ENCODE data around the gene AURKB. TPM values are rescaled to one million over a fixed set of nuclear protein-coding genes. Genes with fewer than 3 reads are reported as not detected.

AURKB gene
- polyA plus RNA-seq, 1 donor from 2014 or later, result 0.84 TPM

- TF ChIP-seq SMC3 (conservative IDR thresholded peaks at IDR 0.05; ENCODE audit: poor library complexity) (no peak), RAD21 (conservative IDR thresholded peaks at IDR 0.05) (no peak), POLR2AphosphoS5 (IDR thresholded peaks at IDR 0.05) (no peak), CTCF (IDR thresholded peaks at IDR 0.05; ENCODE audit: poor library complexity, severe bottlenecking) (peak; percentile 28), MXI1 (conservative IDR thresholded peaks at IDR 0.05; ENCODE audit: poor library complexity, severe bottlenecking) (peak; percentile 58), REST (IDR thresholded peaks at IDR 0.05; ENCODE audit: borderline replicate concordance) (no peak), EZH2 (IDR thresholded peaks at IDR 0.05; ENCODE audit: borderline replicate concordance, insufficient read depth, low read length, poor library complexity, severe bottlenecking) (no peak), TAF1 (IDR thresholded peaks at IDR 0.05; ENCODE audit: low read depth) (no peak)
- Histone ChIP-seq H3K4me3 (ENCODE audit: low read length) (peak overlapping the region; percentile 99), H4K20me1 (ENCODE audit: insufficient read depth) (no peaks in the 10 kb centered on the region), H3K9me2 (ENCODE audit: insufficient read depth, low read length) (no peaks in the 10 kb centered on the region), H3F3A (ENCODE audit: insufficient read depth, low read length, poor library complexity, severe bottlenecking) (peaks cover 10% of the 10 kb centered on the region), H3K9me3 (ENCODE audit: low read length) (no peaks in the 10 kb centered on the region), H3K27ac (ENCODE audit: low read length) (peak overlapping the region; percentile 97), H3K9ac (ENCODE audit: low read length) (peak overlapping the region; percentile 83), H3K4me2 (ENCODE audit: low read length) (peak overlapping the region; percentile 86), H3K27me3 (ENCODE audit: insufficient read depth, low read depth, low read length) (no peaks in the 10 kb centered on the region), H3K36me3 (ENCODE audit: insufficient read depth, low read length) (peaks cover 11% of the 10 kb centered on the region), H3K79me2 (replicated peaks; ENCODE audit: insufficient read depth, low read length) (no peaks in the 10 kb centered on the region), H2AFZ (ENCODE audit: low read depth, low read length) (peak overlapping the region; percentile 79)
These were observed 13.2 kb upstream of the AURKB start for GRCh38 chr17:8223356-8224126.

GRCh38 chr17:8222630-8223355 lies 12.4 kb upstream of the AURKB start:
- Histone ChIP-seq H3K9ac (ENCODE audit: low read length) (peak overlapping the region; percentile 83), H3K9me3 (ENCODE audit: low read length) (no peaks in the 10 kb centered on the region), H3K4me2 (ENCODE audit: low read length) (peak overlapping the region; percentile 86), H4K20me1 (ENCODE audit: insufficient read depth) (no peaks in the 10 kb centered on the region), H3K27me3 (ENCODE audit: insufficient read depth, low read depth, low read length) (no peaks in the 10 kb centered on the region), H3F3A (ENCODE audit: insufficient read depth, low read length, poor library complexity, severe bottlenecking) (peaks cover 10% of the 10 kb centered on the region), H3K27ac (ENCODE audit: low read length) (peak overlapping the region; percentile 97), H2AFZ (ENCODE audit: low read depth, low read length) (peak overlapping the region; percentile 79), H3K36me3 (ENCODE audit: insufficient read depth, low read length) (peaks cover 6% of the 10 kb centered on the region), H3K4me3 (ENCODE audit: low read length) (peak overlapping the region; percentile 99), H3K9me2 (ENCODE audit: insufficient read depth, low read length) (no peaks in the 10 kb centered on the region), H3K79me2 (replicated peaks; ENCODE audit: insufficient read depth, low read length) (no peaks in the 10 kb centered on the region)
- TF ChIP-seq EP300 (conservative IDR thresholded peaks at IDR 0.05; ENCODE audit: poor library complexity, severe bottlenecking) (no peak), CTCF (IDR thresholded peaks at IDR 0.05; ENCODE audit: poor library complexity, severe bottlenecking) (peak; percentile 52), SMC3 (conservative IDR thresholded peaks at IDR 0.05; ENCODE audit: poor library complexity) (peak; percentile 16), RAD21 (conservative IDR thresholded peaks at IDR 0.05) (peak; percentile 32), MXI1 (conservative IDR thresholded peaks at IDR 0.05; ENCODE audit: poor library complexity, severe bottlenecking) (peak; percentile 77), POLR2AphosphoS5 (IDR thresholded peaks at IDR 0.05) (peak; percentile 83), EZH2 (IDR thresholded peaks at IDR 0.05; ENCODE audit: borderline replicate concordance, insufficient read depth, low read length, poor library complexity, severe bottlenecking) (no peak), REST (IDR thresholded peaks at IDR 0.05; ENCODE audit: borderline replicate concordance) (peak; percentile 55), TAF1 (IDR thresholded peaks at IDR 0.05; ENCODE audit: low read depth) (peak; percentile 67)
